K562 (cell line): ENCODE data around the gene GAB2. TPM values are rescaled to one million over a fixed set of nuclear protein-coding genes. Genes with fewer than 3 reads are reported as not detected.

Source experiments
- BCOR ChIP-seq: fragments of 450-650 bp; IDR thresholded peaks from 2 replicates; pipeline ENCODE4 v1.6.1; 2016
- BRD9 ChIP-seq: fragments of 450-650 bp; IDR thresholded peaks from 2 replicates; pipeline ENCODE4 v1.6.1; 2018; ENCODE audit warnings: low read depth; ENCODE audit not compliant: partially characterized antibody
- EHMT2 ChIP-seq: fragments of 450-650 bp; IDR thresholded peaks from 2 replicates; pipeline ENCODE4 v1.6.1; 2018; ENCODE audit warnings: antibody characterized with exemption
- FOXM1 ChIP-seq, 2 experiments: fragments of 450-650 bp in 1 of 2; sonication (generic) in 1 of 2; formaldehyde crosslinking in 1 of 2; IDR thresholded peaks; 2 replicates each; pipeline versions ENCODE4 v1.6.1 to v1.9.0; 2017 to 2022; ENCODE audit warnings: low read depth in 2 of 2, mild to moderate bottlenecking in 2 of 2, missing genetic modification reagents in 1 of 2, moderate library complexity in 1 of 2
- MXI1 ChIP-seq: IDR thresholded peaks from 2 replicates; pipeline ENCODE4 v1.6.1; 2011; ENCODE audit warnings: low read depth, mild to moderate bottlenecking, improper control_type of control experiment, low read length
- RBM25 ChIP-seq: fragments of 200-400 bp; formaldehyde crosslinking; IDR thresholded peaks from 2 replicates; pipeline ENCODE4 v1.6.1; 2018; ENCODE audit warnings: low read length, low read depth, moderate library complexity; ENCODE audit not compliant: severe bottlenecking
- SIN3B ChIP-seq: fragments of 450-650 bp; IDR thresholded peaks from 2 replicates; pipeline ENCODE4 v1.6.1; 2017; ENCODE audit warnings: low read depth, mild to moderate bottlenecking, moderate library complexity
- SMARCA5 ChIP-seq: fragments of 450-650 bp; IDR thresholded peaks from 2 replicates; pipeline ENCODE4 v1.6.1; 2016
- STAG1 ChIP-seq: sonication (generic); formaldehyde crosslinking; IDR thresholded peaks from 2 replicates; pipeline ENCODE4 v1.5.0; 2020; ENCODE audit warnings: missing genetic modification reagents, borderline replicate concordance
- ZBTB17 ChIP-seq: fragments of 450-650 bp; formaldehyde crosslinking; IDR thresholded peaks from 2 replicates; pipeline ENCODE4 v1.4.0; 2020; ENCODE audit warnings: mild to moderate bottlenecking
- ZEB2 ChIP-seq: fragments of 450-650 bp; IDR thresholded peaks from 2 replicates; pipeline ENCODE4 v1.6.1; 2016
- ZNF384 ChIP-seq: IDR thresholded peaks from 2 replicates; pipeline ENCODE4 v1.6.1; 2012; ENCODE audit warnings: low read depth, low read length, improper control_type of control experiment
- ZNF79 ChIP-seq: fragments of 250-450 bp; sonication (Bioruptor Pico); IDR thresholded peaks from 2 replicates; pipeline ENCODE4 v1.4.0; 2020; ENCODE audit warnings: low read depth, mild to moderate bottlenecking, moderate library complexity
- ZZZ3 ChIP-seq: fragments of 450-650 bp; IDR thresholded peaks from 2 replicates; pipeline ENCODE4 v1.6.1; 2016; ENCODE audit warnings: antibody characterized with exemption, mild to moderate bottlenecking, moderate library complexity
- polyA plus RNA-seq, 8 experiments: library from polyadenylated mRNA; depleted of rRNA in 4 of 8; stranded (reverse) in 5 of 8; unstranded in 3 of 8; fragments of >200 nt; fragmentation: Nextera tagmentation in 2 of 8; fragmentation: Illumina TruSeq in 1 of 8; extraction: Ambion mirVana in 2 of 8; extraction: Trizol in 1 of 8; gene quantifications; 2 replicates each; pipeline versions ENCODE4 v1.2.1 to v1.2.3, GENCODE V29; 2011 to 2014; ENCODE audit warnings: inconsistent platforms in 1 of 8, missing spikeins in 1 of 8
- total RNA-seq, 7 experiments: library from RNA; depleted of rRNA in 6 of 7; stranded (reverse); fragments of >200 nt in 6 of 7; fragmentation: Illumina TruSeq in 2 of 7; extraction: Trizol in 2 of 7; gene quantifications; 2 replicates each; pipeline versions ENCODE4 v1.2.1 to v1.2.3, GENCODE V29; 2011 to 2021; ENCODE audit warnings: low replicate concordance in 1 of 7
- TF ChIP-seq, protein P1 (sequence below): sonication (generic); formaldehyde crosslinking; IDR thresholded peaks from 2 replicates; pipeline ENCODE4 v1.8.1; 2023; ENCODE audit warnings: mild to moderate bottlenecking, missing genetic modification reagents
- TF ChIP-seq, protein P2 (sequence below): fragments of 250-450 bp; sonication (Bioruptor Pico); IDR thresholded peaks from 2 replicates; pipeline ENCODE4 v1.5.0; 2020; ENCODE audit warnings: mild to moderate bottlenecking

GAB2 gene
- total and polyA plus RNA-seq, 9 of the 15 experiments (the other 6 are each of a cell fraction or from before 2014, with no cell fraction given), result 2.3 to 35.2 (median 16.1) TPM

DNA sequence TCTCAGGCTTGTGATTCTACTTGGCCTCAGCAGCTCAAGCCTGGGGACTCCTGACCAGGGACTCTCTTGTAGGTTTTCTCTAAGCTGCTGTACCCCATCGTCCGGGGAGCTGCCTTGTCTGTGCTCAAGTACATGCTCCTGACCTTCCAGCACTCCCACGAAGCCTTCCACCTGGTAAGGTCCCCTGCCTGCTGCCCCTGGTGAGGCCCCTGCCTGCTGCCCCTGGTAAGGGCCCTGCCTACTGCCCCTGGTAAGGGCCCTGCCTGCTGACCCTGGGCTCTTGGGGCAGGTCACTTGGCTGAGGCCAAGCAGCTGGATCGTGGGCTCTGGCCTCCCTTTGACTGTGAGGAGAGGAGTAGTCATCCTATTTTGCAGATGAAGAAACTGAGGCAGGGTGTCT, 217.6 kb downstream of the GAB2 start (continued):
- TF ChIP-seq, protein P1, sequence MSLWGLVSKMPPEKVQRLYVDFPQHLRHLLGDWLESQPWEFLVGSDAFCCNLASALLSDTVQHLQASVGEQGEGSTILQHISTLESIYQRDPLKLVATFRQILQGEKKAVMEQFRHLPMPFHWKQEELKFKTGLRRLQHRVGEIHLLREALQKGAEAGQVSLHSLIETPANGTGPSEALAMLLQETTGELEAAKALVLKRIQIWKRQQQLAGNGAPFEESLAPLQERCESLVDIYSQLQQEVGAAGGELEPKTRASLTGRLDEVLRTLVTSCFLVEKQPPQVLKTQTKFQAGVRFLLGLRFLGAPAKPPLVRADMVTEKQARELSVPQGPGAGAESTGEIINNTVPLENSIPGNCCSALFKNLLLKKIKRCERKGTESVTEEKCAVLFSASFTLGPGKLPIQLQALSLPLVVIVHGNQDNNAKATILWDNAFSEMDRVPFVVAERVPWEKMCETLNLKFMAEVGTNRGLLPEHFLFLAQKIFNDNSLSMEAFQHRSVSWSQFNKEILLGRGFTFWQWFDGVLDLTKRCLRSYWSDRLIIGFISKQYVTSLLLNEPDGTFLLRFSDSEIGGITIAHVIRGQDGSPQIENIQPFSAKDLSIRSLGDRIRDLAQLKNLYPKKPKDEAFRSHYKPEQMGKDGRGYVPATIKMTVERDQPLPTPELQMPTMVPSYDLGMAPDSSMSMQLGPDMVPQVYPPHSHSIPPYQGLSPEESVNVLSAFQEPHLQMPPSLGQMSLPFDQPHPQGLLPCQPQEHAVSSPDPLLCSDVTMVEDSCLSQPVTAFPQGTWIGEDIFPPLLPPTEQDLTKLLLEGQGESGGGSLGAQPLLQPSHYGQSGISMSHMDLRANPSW (CRISPR knock-in tag), result no peak
- TF ChIP-seq STAG1 (CRISPR knock-in tag), result no peak
- no peak for TF ChIP-seq ZZZ3
- no peak for TF ChIP-seq ZBTB17 (CRISPR knock-in tag)
- TF ChIP-seq ZNF384, result no peak
- TF ChIP-seq SIN3B, result no peak
- TF ChIP-seq EHMT2, result no peak
- no peak for TF ChIP-seq RBM25
- TF ChIP-seq, protein P2, sequence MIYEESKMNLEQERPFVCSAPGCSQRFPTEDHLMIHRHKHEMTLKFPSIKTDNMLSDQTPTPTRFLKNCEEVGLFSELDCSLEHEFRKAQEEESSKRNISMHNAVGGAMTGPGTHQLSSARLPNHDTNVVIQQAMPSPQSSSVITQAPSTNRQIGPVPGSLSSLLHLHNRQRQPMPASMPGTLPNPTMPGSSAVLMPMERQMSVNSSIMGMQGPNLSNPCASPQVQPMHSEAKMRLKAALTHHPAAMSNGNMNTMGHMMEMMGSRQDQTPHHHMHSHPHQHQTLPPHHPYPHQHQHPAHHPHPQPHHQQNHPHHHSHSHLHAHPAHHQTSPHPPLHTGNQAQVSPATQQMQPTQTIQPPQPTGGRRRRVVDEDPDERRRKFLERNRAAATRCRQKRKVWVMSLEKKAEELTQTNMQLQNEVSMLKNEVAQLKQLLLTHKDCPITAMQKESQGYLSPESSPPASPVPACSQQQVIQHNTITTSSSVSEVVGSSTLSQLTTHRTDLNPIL (CRISPR knock-in tag), result no peak
- no peak for TF ChIP-seq SMARCA5
- TF ChIP-seq ZEB2, result no peak
- no peak for TF ChIP-seq FOXM1 (IDR thresholded peaks at IDR 0.05; ENCODE audit: low read depth)
- TF ChIP-seq FOXM1 (CRISPR knock-in tag; IDR thresholded peaks at IDR 0.05; ENCODE audit: low read depth), result no peak
- TF ChIP-seq BCOR, result no peak
- TF ChIP-seq ZNF79 (CRISPR knock-in tag), result no peak
- no peak for TF ChIP-seq MXI1
- no peak for TF ChIP-seq BRD9
- TF ChIP-seq, all 486 proteins: peak for 0
